Activated naive CD4-positive, alpha-beta T cell treated with anti-CD3 and anti-CD28 coated beads, Interleukin-2, amount 50 U/mL, for 24 hours (primary cell): ENCODE data around the gene PIGT.

ENCODE experiments used
- H3K27ac Mint-ChIP-seq: one replicate; pipeline ENCODE4 v1.8.0; 2021; ENCODE audit warnings: mild to moderate bottlenecking, mixed read lengths
- H3K27me3 Mint-ChIP-seq: one replicate; pipeline ENCODE4 v1.8.0; 2021; ENCODE audit warnings: mixed read lengths
- H3K36me3 Mint-ChIP-seq: one replicate; pipeline ENCODE4 v1.8.0; 2021; ENCODE audit warnings: mixed read lengths
- H3K4me1 Mint-ChIP-seq: one replicate; pipeline ENCODE4 v1.8.0; 2021; ENCODE audit warnings: mixed read lengths
- H3K4me3 Mint-ChIP-seq: one replicate; pipeline ENCODE4 v1.8.0; 2021; ENCODE audit warnings: mild to moderate bottlenecking, mixed read lengths
- H3K9me3 Mint-ChIP-seq: one replicate; pipeline ENCODE4 v1.8.0; 2021; ENCODE audit warnings: mixed read lengths

PIGT gene

GRCh38 chr20:45415822-45416637 is at the start of gene PIGT:
TSS of gene PIGT (plus strand) at chr20:45416141. CDS start at chr20:45416157, 16 bp downstream.
- Mint-ChIP-seq H3K4me3 (peak within 1 kb of the TSS; percentile 95), H3K9me3 (no peaks in the 10 kb centered on the region), H3K27ac (peak within 1 kb of the TSS; percentile 97), H3K36me3 (peaks cover 7% of the 10 kb centered on the region), H3K4me1 (peaks cover 55% of the 10 kb centered on the region), H3K27me3 (no peaks in the 10 kb centered on the region)

- Mint-ChIP-seq H3K4me1 (peaks cover 66% of the 10 kb centered on the region), H3K36me3 (no peaks in the 10 kb centered on the region), H3K9me3 (no peaks in the 10 kb centered on the region)
Measured at GRCh38 chr20:45366192-45366591, 49.7 kb upstream of the PIGT start.

GRCh38 chr20:45366631-45367030 is 49.3 kb upstream of the PIGT start:
- Mint-ChIP-seq H3K27me3 (no peaks in the 10 kb centered on the region), H3K4me1 (peaks cover 70% of the 10 kb centered on the region), H3K36me3 (no peaks in the 10 kb centered on the region), H3K9me3 (no peaks in the 10 kb centered on the region), H3K27ac (peak overlapping the region; percentile 83), H3K4me3 (peak overlapping the region; percentile 19)

More at GRCh38 chr20:45366192-45366591, 49.7 kb upstream of the PIGT start:
- Mint-ChIP-seq H3K27ac (peak overlapping the region; percentile 83), H3K4me3 (no peak overlapping the region), H3K27me3 (no peaks in the 10 kb centered on the region)

GRCh38 chr20:45367126-45367525 is 48.8 kb upstream of the PIGT start:
- Mint-ChIP-seq H3K9me3 (no peaks in the 10 kb centered on the region), H3K36me3 (no peaks in the 10 kb centered on the region), H3K27me3 (no peaks in the 10 kb centered on the region), H3K27ac (peak overlapping the region; percentile 76), H3K4me3 (no peak overlapping the region), H3K4me1 (peaks cover 75% of the 10 kb centered on the region)

- no peaks in the 10 kb centered on the region for H3K27me3 Mint-ChIP-seq
- peak overlapping the region; percentile 84 for H3K27ac Mint-ChIP-seq
- H3K4me1 Mint-ChIP-seq, result peaks cover 79% of the 10 kb centered on the region
- peak overlapping the region; percentile 38 for H3K4me3 Mint-ChIP-seq
- no peaks in the 10 kb centered on the region for H3K9me3 Mint-ChIP-seq
- H3K36me3 Mint-ChIP-seq, result no peaks in the 10 kb centered on the region
Measured at GRCh38 chr20:45368221-45368980, 47.5 kb upstream of the PIGT start.

- H3K4me1 Mint-ChIP-seq, result peaks cover 71% of the 10 kb centered on the region
Measured at GRCh38 chr20:45370571-45371160, 45.3 kb upstream of the PIGT start.

GRCh38 chr20:45372241-45372640 is 43.7 kb upstream of the PIGT start:
- Mint-ChIP-seq H3K36me3 (no peaks in the 10 kb centered on the region), H3K27me3 (no peaks in the 10 kb centered on the region), H3K27ac (peak overlapping the region; percentile 38), H3K9me3 (no peaks in the 10 kb centered on the region), H3K4me1 (peaks cover 61% of the 10 kb centered on the region), H3K4me3 (peak overlapping the region; percentile 63)

More at GRCh38 chr20:45370571-45371160, 45.3 kb upstream of the PIGT start:
- Mint-ChIP-seq H3K27ac (peak overlapping the region; percentile 65), H3K36me3 (no peaks in the 10 kb centered on the region), H3K9me3 (no peaks in the 10 kb centered on the region), H3K27me3 (no peaks in the 10 kb centered on the region), H3K4me3 (no peak overlapping the region)

- Mint-ChIP-seq H3K4me1 (peaks cover 55% of the 10 kb centered on the region), H3K36me3 (no peaks in the 10 kb centered on the region)
Measured at GRCh38 chr20:45372646-45373352, 43.1 kb upstream of the PIGT start.

GRCh38 chr20:45373353-45374100 is 42.4 kb upstream of the PIGT start:
- Mint-ChIP-seq H3K4me1 (peaks cover 48% of the 10 kb centered on the region), H3K27ac (peak overlapping the region; percentile 84), H3K9me3 (no peaks in the 10 kb centered on the region), H3K36me3 (peaks cover 2% of the 10 kb centered on the region), H3K27me3 (no peaks in the 10 kb centered on the region), H3K4me3 (peak overlapping the region; percentile 83)

More at GRCh38 chr20:45372646-45373352, 43.1 kb upstream of the PIGT start:
- Mint-ChIP-seq H3K27ac (peak overlapping the region; percentile 84), H3K27me3 (no peaks in the 10 kb centered on the region), H3K4me3 (peak overlapping the region; percentile 83), H3K9me3 (no peaks in the 10 kb centered on the region)

- Mint-ChIP-seq H3K27ac (peak overlapping the region; percentile 35), H3K36me3 (peaks cover 2% of the 10 kb centered on the region), H3K9me3 (no peaks in the 10 kb centered on the region), H3K4me1 (peaks cover 48% of the 10 kb centered on the region), H3K4me3 (peak overlapping the region; percentile 83), H3K27me3 (no peaks in the 10 kb centered on the region)
Measured at GRCh38 chr20:45374101-45374467, 41.9 kb upstream of the PIGT start.

GRCh38 chr20:45374966-45375365 is 41.0 kb upstream of the PIGT start:
- no peaks in the 10 kb centered on the region for H3K9me3 Mint-ChIP-seq
- H3K4me3 Mint-ChIP-seq, result no peak overlapping the region
- H3K36me3 Mint-ChIP-seq, result peaks cover 2% of the 10 kb centered on the region
- H3K27ac Mint-ChIP-seq, result no peak overlapping the region
- H3K4me1 Mint-ChIP-seq, result peaks cover 47% of the 10 kb centered on the region
- no peaks in the 10 kb centered on the region for H3K27me3 Mint-ChIP-seq

- H3K4me3 Mint-ChIP-seq, result no peak overlapping the region
- H3K9me3 Mint-ChIP-seq, result no peaks in the 10 kb centered on the region
- peaks cover 27% of the 10 kb centered on the region for H3K4me1 Mint-ChIP-seq
- no peak overlapping the region for H3K27ac Mint-ChIP-seq
- no peaks in the 10 kb centered on the region for H3K27me3 Mint-ChIP-seq
- peaks cover 2% of the 10 kb centered on the region for H3K36me3 Mint-ChIP-seq
Measured at GRCh38 chr20:45377269-45377668, 38.7 kb upstream of the PIGT start.

- H3K4me3 Mint-ChIP-seq, result no peak within 1 kb of the TSS
- peaks cover 4% of the 10 kb centered on the region for H3K36me3 Mint-ChIP-seq
- no peak within 1 kb of the TSS for H3K27ac Mint-ChIP-seq
- H3K4me1 Mint-ChIP-seq, result peaks cover 24% of the 10 kb centered on the region
- H3K27me3 Mint-ChIP-seq, result no peaks in the 10 kb centered on the region
- H3K9me3 Mint-ChIP-seq, result no peaks in the 10 kb centered on the region
Measured at GRCh38 chr20:45378191-45378590, 37.8 kb upstream of the PIGT start, which contains the start of gene TP53TG5. TSS of gene TP53TG5 (minus strand) at chr20:45378325. CDS start at chr20:45378236, 89 bp downstream.

- H3K27me3 Mint-ChIP-seq, result no peaks in the 10 kb centered on the region
- no peak overlapping the region for H3K4me3 Mint-ChIP-seq
- H3K4me1 Mint-ChIP-seq, result peaks cover 8% of the 10 kb centered on the region
- peaks cover 18% of the 10 kb centered on the region for H3K36me3 Mint-ChIP-seq
- H3K9me3 Mint-ChIP-seq, result no peaks in the 10 kb centered on the region
- peak overlapping the region; percentile 46 for H3K27ac Mint-ChIP-seq
Measured at GRCh38 chr20:45387274-45387673, 28.7 kb upstream of the PIGT start.
